D721Med (cell line): ENCODE results near the gene TBC1D12.

Experiments used
- DNase-seq: peaks from one replicate; pipeline ENCODE4 v3.0.0; 2011; ENCODE audit warnings: low spot score; ENCODE audit not compliant: insufficient read length
- FAIRE-seq: peaks from 2 replicates; lab custom pipeline; 2011; peaks lifted over from hg19 to GRCh38; lab: Jason Lieb, UNC
- CTCF ChIP-seq: IDR thresholded peaks from 2 replicates; pipeline ENCODE4 v1.5.1; 2012; ENCODE audit warnings: mild to moderate bottlenecking, control low read depth; ENCODE audit not compliant: insufficient read depth; ENCODE audit errors: missing control alignments

The TBC1D12 gene

GRCh38 chr10:94417321-94417720 is 15.0 kb downstream of the TBC1D12 start:
- no peak for TF ChIP-seq CTCF
- DNase-seq (no peak), FAIRE-seq (no peak)

- DNase-seq = no peak
- TF ChIP-seq CTCF = no peak
- FAIRE-seq = no peak
Measured at GRCh38 chr10:94420516-94420915, 18.2 kb downstream of the TBC1D12 start.

- TF ChIP-seq CTCF = no peak
- no peak for FAIRE-seq
- no peak for DNase-seq
Measured at GRCh38 chr10:94420998-94421528, 18.7 kb downstream of the TBC1D12 start.

- DNase-seq = no peak
- FAIRE-seq = no peak
- TF ChIP-seq CTCF = no peak
Measured at GRCh38 chr10:94423627-94424026, 21.3 kb downstream of the TBC1D12 start.

- DNase-seq (no peak), FAIRE-seq (no peak)
- no peak for TF ChIP-seq CTCF
Measured at GRCh38 chr10:94424714-94425337, 22.5 kb downstream of the TBC1D12 start.

GRCh38 chr10:94425942-94426341 is 23.6 kb downstream of the TBC1D12 start:
- TF ChIP-seq CTCF = no peak
- no peak for DNase-seq
- FAIRE-seq = no peak

GRCh38 chr10:94427166-94427565 is 24.8 kb downstream of the TBC1D12 start:
- FAIRE-seq (no peak), DNase-seq (no peak)
- no peak for TF ChIP-seq CTCF
